Duodenal mucosa (tissue), 2 donors: Measurements from ENCODE around the gene TBC1D19.

Experiments
- H3K27ac ChIP-seq: one replicate; pipeline ENCODE4 v1.7.0; 2013; ENCODE audit warnings: low read depth, low read length
- H3K27me3 ChIP-seq, 2 donors: one replicate each; pipeline ENCODE4 v1.7.0; 2013; ENCODE audit warnings: low read length in 2 of 2, control low read depth in 1 of 2; ENCODE audit not compliant: insufficient read depth in 2 of 2, control insufficient read depth in 1 of 2
- H3K36me3 ChIP-seq, 2 donors: one replicate each; pipeline ENCODE4 v1.7.0; 2013; ENCODE audit warnings: low read length in 2 of 2, control low read depth in 1 of 2; ENCODE audit not compliant: insufficient read depth in 2 of 2, control insufficient read depth in 1 of 2
- H3K4me1 ChIP-seq, 2 donors: one replicate each; pipeline ENCODE4 v1.7.0; 2013; ENCODE audit warnings: low read length in 2 of 2, control low read depth in 1 of 2; ENCODE audit not compliant: insufficient read depth in 2 of 2, control insufficient read depth in 1 of 2
- H3K4me3 ChIP-seq, 2 donors: one replicate each; pipeline ENCODE4 v1.7.0; 2013; ENCODE audit warnings: low read length in 2 of 2, low read depth in 1 of 2
- H3K9ac ChIP-seq, 2 donors: one replicate each; pipeline ENCODE4 v1.7.0; 2013; ENCODE audit warnings: low read length in 2 of 2, low read depth in 1 of 2
- H3K9me3 ChIP-seq, 2 donors: one replicate each; pipeline ENCODE4 v1.7.0; 2013; ENCODE audit warnings: low read length in 2 of 2, control low read depth in 1 of 2; ENCODE audit not compliant: control insufficient read depth in 1 of 2

TBC1D19 gene

DNA sequence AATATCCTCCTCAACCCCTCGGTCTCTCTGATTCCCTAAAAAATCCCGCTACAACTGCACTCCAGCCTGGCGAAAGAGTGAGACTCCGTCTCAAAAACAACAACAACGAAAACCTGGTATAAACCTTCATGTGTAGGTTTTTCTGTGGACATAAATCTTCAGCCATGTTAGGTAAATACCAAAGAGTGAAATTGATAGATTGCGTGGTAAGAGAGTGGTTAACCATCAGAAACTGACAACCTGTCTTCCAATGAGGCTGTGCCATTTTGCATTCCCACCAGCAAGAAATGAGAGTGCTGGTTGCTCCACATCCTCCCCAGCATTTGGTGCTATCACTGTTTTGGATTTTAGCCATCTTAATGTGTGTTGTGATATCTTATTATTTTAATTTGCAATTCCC is 10.9 kb downstream of the TBC1D19 start:
- no peaks in the 10 kb centered on the region for H3K36me3 ChIP-seq
- H3K27ac ChIP-seq, result no peak overlapping the region
- no peaks in the 10 kb centered on the region for H3K4me1 ChIP-seq
- H3K9ac ChIP-seq, result no peak overlapping the region
- no peaks in the 10 kb centered on the region for H3K27me3 ChIP-seq
- no peaks in the 10 kb centered on the region for H3K9me3 ChIP-seq
- no peak overlapping the region for H3K4me3 ChIP-seq

DNA sequence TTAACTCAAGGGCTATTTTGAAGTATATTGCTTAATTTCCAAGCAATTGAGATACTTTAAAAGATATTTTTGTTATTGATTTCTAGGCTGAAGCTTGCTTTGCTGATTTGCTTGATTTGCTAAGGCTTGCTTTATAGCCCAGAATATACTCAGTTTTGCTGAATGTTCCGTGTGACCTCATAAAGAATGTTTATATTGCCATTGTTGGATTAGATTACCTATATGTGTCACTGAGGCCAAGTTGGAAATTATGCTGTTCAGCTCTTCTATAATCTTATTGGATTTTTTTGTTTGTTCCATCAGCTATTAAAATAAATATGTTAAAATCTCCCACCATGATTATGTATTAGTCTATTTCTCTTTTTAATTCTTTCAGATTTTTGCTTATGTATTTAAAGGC is 13.0 kb downstream of the TBC1D19 start:
- H3K27ac ChIP-seq, result no peak overlapping the region
- no peaks in the 10 kb centered on the region for H3K4me1 ChIP-seq
- no peak overlapping the region for H3K9ac ChIP-seq
- peaks cover 0 to 4% of the 10 kb centered on the region in 2 donors for H3K9me3 ChIP-seq
- no peaks in the 10 kb centered on the region for H3K27me3 ChIP-seq
- no peaks in the 10 kb centered on the region for H3K36me3 ChIP-seq
- H3K4me3 ChIP-seq, result no peak overlapping the region

DNA sequence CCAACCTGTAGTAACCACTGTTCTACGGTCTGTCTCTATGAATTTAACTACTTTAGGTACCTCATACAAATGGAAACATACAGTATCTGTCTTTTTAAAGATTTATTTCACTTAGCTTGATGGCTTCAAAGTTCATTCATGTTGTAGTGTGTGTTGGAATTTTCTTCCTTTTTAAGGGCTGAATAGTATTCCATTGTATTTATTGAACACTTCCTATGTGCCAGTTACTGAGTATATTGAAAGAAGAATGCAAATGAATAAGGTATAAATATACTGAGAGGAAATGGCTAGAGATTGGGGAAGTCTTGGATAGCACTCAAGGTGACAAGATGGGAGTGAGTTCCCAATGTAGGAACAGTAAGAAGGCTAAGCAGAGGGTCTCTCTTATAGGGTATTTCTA is 17.3 kb downstream of the TBC1D19 start:
- Histone ChIP-seq H3K36me3 (no peaks in the 10 kb centered on the region), H3K27ac (no peak overlapping the region), H3K4me1 (no peaks in the 10 kb centered on the region), H3K9ac (no peak overlapping the region), H3K4me3 (no peak overlapping the region), H3K9me3 (peaks cover 0 to 4% of the 10 kb centered on the region in 2 donors), H3K27me3 (no peaks in the 10 kb centered on the region)

DNA sequence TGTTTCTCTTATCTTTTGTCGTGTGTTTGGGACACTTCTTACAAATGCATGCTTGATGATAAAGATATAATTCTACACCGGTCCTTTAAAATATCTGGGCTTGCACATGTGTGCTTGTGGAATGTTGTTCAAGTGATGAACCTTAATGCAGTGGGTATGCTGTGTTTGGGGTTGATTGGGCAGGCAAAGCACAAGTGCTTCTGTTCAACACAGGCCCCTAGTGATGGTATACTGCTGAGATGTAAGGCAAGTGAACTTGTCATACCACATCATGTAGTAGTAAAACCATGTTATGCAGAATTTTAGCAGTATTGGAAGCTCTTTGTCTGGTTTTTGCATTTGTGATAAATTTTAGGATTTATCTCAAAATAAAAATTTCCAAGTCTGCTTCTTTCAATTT is 23.9 kb downstream of the TBC1D19 start:
- H3K4me1 ChIP-seq, result peaks cover 0 to 4% of the 10 kb centered on the region in 2 donors
- no peaks in the 10 kb centered on the region for H3K9me3 ChIP-seq
- H3K27me3 ChIP-seq, result no peaks in the 10 kb centered on the region
- H3K9ac ChIP-seq, result no peak overlapping the region
- no peak overlapping the region for H3K27ac ChIP-seq
- H3K36me3 ChIP-seq, result no peaks in the 10 kb centered on the region
- H3K4me3 ChIP-seq, result no peak overlapping the region

DNA sequence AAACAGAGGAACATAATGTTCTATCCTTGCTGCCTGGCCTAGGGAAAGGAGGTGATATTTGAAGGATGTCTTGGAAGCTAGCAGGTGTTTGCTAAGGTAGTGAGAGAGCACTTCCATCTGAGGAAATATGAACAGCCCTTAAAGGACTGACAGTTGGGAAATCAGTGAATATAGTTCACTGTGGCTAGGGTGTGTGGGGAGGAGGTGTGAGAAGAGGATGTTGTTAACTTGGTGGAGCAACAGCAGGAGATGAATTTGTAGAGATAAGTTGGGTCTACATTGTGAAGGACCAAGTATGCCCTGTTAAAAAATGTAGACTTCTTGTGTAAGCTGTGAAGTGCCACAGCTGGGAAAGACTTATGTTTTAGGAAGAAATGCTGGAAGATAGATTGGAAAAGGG is 25.5 kb downstream of the TBC1D19 start:
- Histone ChIP-seq H3K4me1 (peaks cover 0 to 4% of the 10 kb centered on the region in 2 donors), H3K27ac (no peak overlapping the region), H3K36me3 (no peaks in the 10 kb centered on the region), H3K9ac (no peak overlapping the region), H3K4me3 (no peak overlapping the region), H3K9me3 (no peaks in the 10 kb centered on the region), H3K27me3 (no peaks in the 10 kb centered on the region)

DNA sequence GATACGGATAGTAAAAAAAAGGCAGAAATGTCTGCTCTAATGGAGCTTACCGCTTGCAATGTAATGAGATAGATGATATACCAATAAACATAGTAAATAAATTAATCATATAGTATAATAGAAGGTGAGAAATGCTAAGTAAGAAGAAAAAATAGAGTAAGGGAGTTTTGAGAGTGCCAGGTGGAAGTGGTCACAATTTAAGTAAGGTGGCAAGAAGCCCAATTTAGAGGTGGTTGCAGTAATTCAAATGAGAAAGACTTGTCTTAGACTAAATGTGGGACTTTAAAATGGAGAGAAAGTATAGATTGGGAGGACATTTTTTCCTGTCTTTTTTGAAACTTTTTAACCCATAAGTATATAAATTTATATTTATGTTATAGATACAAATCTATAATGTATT is 26.0 kb downstream of the TBC1D19 start:
- Histone ChIP-seq H3K27ac (no peak overlapping the region), H3K9ac (no peak overlapping the region), H3K36me3 (no peaks in the 10 kb centered on the region), H3K4me1 (peaks cover 0 to 4% of the 10 kb centered on the region in 2 donors), H3K27me3 (no peaks in the 10 kb centered on the region), H3K4me3 (no peak overlapping the region), H3K9me3 (no peaks in the 10 kb centered on the region)

DNA sequence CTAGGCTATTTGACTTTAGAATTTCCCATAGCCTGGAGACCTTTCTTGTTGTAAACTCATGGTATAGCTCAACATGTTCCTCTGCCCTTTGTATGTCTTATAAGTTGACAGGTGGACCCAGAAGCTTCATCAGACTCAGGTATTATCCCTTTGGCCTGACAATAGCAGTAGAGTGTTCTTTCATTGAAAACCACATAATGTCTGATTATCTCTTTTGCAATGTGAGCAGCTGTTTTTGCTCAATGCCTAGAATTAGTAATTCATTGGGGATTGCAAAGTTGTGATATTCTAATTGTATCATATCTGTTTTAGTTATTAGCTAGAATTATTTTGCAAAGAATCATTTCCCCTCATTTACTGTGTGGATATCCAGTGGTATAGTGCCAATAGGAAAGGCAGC is 27.5 kb downstream of the TBC1D19 start:
- H3K9ac ChIP-seq, result no peak overlapping the region
- no peak overlapping the region for H3K27ac ChIP-seq
- no peaks in the 10 kb centered on the region for H3K27me3 ChIP-seq
- H3K9me3 ChIP-seq, result no peaks in the 10 kb centered on the region
- peaks cover 0 to 4% of the 10 kb centered on the region in 2 donors for H3K4me1 ChIP-seq
- H3K4me3 ChIP-seq, result no peak overlapping the region
- H3K36me3 ChIP-seq, result no peaks in the 10 kb centered on the region

DNA sequence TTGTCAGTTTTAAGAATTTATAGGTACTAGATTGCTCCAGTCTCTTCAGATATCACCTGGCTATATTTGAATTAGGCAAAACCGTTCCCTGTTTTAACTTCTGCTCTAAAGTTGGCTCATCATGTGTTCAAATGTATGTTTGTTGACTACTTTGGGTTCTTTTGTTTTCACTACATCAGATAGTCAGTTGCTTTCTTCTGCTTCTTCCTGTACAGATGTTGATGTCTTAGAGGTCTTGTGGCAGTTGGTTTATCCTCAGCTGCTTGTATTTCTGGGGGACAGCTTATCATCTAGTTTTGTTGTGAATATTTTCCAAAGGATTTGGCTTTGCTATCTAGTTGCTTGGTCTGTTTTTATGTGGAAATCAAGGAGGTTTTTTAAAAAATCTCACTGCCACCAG is 28.0 kb downstream of the TBC1D19 start:
- Histone ChIP-seq H3K9ac (no peak overlapping the region), H3K27ac (no peak overlapping the region), H3K4me1 (peaks cover 0 to under 1% of the 10 kb centered on the region in 2 donors), H3K9me3 (no peaks in the 10 kb centered on the region), H3K27me3 (no peaks in the 10 kb centered on the region), H3K4me3 (no peak overlapping the region), H3K36me3 (no peaks in the 10 kb centered on the region)

DNA sequence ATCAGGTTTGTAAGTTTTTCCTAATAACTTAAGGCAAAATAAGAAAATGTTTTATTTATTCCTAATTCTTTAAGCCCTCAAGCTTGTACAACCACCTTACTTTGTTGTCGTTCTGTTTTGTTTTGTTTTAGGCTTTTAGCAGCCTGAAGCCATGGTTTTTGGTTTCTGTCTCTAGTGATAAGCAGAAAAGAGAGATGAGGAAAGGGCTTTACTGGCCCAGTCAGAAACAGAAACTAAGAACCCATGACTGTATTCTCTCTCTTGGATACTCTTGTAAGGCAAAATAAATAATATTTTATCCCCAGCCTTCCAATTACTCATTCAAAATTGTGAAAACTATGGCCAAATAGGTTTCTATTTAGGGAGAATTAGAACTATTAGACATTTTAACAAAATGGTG is 29.4 kb downstream of the TBC1D19 start:
- no peak overlapping the region for H3K27ac ChIP-seq
- no peaks in the 10 kb centered on the region for H3K9me3 ChIP-seq
- no peak overlapping the region for H3K9ac ChIP-seq
- H3K4me1 ChIP-seq, result no peaks in the 10 kb centered on the region
- no peaks in the 10 kb centered on the region for H3K36me3 ChIP-seq
- no peaks in the 10 kb centered on the region for H3K27me3 ChIP-seq
- no peak overlapping the region for H3K4me3 ChIP-seq

DNA sequence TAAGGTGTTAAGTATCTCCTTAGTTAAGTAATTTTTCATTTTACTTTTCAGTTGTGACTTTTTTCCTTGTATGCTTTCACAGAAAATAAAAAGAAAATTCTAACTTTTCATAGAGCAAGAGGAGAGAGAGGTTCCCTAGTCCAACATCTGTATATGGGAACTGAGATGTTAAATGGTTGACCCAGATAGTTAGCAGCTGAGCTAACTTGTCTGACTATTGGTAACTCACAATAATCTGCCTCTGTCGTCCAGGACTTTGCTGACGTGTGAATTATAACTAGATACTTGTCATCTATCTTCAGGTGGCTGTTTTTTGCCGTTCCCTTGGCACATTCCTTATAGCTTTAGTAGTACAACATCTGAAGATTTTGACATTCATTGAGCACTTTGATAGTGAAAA is 29.9 kb downstream of the TBC1D19 start:
- Histone ChIP-seq H3K9ac (no peak overlapping the region), H3K36me3 (no peaks in the 10 kb centered on the region), H3K9me3 (no peaks in the 10 kb centered on the region), H3K4me1 (no peaks in the 10 kb centered on the region), H3K4me3 (no peak overlapping the region), H3K27me3 (no peaks in the 10 kb centered on the region), H3K27ac (no peak overlapping the region)

DNA sequence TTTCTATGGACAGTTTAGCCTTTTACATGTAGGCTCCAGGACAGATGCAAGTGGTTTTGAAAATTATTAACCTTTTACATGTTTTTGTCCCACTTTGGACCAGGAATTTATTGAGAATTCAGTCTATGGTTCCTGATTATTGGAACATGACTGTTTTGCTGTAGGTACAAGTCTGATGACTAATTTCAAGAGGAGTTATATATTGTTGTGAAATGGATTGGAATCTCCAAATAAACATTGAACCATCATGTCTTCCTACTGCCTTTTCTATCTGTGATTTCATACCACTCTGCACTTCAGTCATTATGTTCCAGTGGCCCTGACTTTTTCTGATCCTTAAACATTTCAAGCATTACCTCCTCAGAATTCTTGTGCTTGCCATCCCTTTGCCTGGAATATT is 35.9 kb downstream of the TBC1D19 start:
- no peak overlapping the region for H3K9ac ChIP-seq
- no peak overlapping the region for H3K4me3 ChIP-seq
- H3K4me1 ChIP-seq, result no peaks in the 10 kb centered on the region
- H3K9me3 ChIP-seq, result no peaks in the 10 kb centered on the region
- H3K36me3 ChIP-seq, result no peaks in the 10 kb centered on the region
- H3K27me3 ChIP-seq, result no peaks in the 10 kb centered on the region
- H3K27ac ChIP-seq, result no peak overlapping the region
